Measurements from ENCODE around the gene CEP128.
A peak's percentile ranks its signal among the peaks of the same experiment; 100 is the strongest.
"Not testable (repeated sequence)": the region's sequence is repeated elsewhere in the genome, so short reads cannot be mapped to it uniquely, and the experiment has no call there.

CEP128 gene

GRCh38 chr14:80951491-80951890 lies 10.0 kb upstream of the CEP128 start:
- ATAC-seq, result no peak

- ATAC-seq, result no peak
Observed at GRCh38 chr14:80948291-80948690, 6.8 kb upstream of the CEP128 start.

GRCh38 chr14:80946797-80947196 lies 5.3 kb upstream of the CEP128 start:
- peak; percentile 39 to 50 for ATAC-seq

GRCh38 chr14:80946187-80946586 lies 4.6 kb upstream of the CEP128 start:
- peak; percentile 57 to 58 for ATAC-seq

- no peak for ATAC-seq
Observed at GRCh38 chr14:80944861-80945617, 3.5 kb upstream of the CEP128 start.

- ATAC-seq, result peak; percentile 39 to 40
Observed at GRCh38 chr14:80942191-80942600, 658 bp upstream of the CEP128 start.

GRCh38 chr14:80940146-80940545 lies 1.4 kb downstream of the CEP128 start:
- ATAC-seq, result peak; percentile 27 to 41

- ATAC-seq, result no peak
Observed at GRCh38 chr14:80933686-80934085, 7.9 kb downstream of the CEP128 start.

- no peak for ATAC-seq
Observed at GRCh38 chr14:80933282-80933681, 8.3 kb downstream of the CEP128 start.

GRCh38 chr14:80930836-80931389 lies 10.6 kb downstream of the CEP128 start:
- ATAC-seq, result peak; percentile 97

GRCh38 chr14:80930095-80930494 lies 11.4 kb downstream of the CEP128 start:
- no peak for ATAC-seq

GRCh38 chr14:80927083-80927989 lies 14.2 kb downstream of the CEP128 start:
- no peak for ATAC-seq

- ATAC-seq, result no peak
Observed at GRCh38 chr14:80926397-80927082, 15.0 kb downstream of the CEP128 start.

GRCh38 chr14:80924365-80925103 lies 17.0 kb downstream of the CEP128 start:
- ATAC-seq, result no peak

GRCh38 chr14:80923368-80923767 lies 18.2 kb downstream of the CEP128 start:
- no peak for ATAC-seq

GRCh38 chr14:80919622-80920021 lies 21.9 kb downstream of the CEP128 start:
- ATAC-seq, result no peak

- not testable (repeated sequence) for ATAC-seq
Observed at GRCh38 chr14:80912013-80912412, 29.5 kb downstream of the CEP128 start.

- ATAC-seq, result no peak
Observed at GRCh38 chr14:80906946-80907345, 34.6 kb downstream of the CEP128 start.

- ATAC-seq, result no peak
Observed at GRCh38 chr14:80906336-80906735, 35.2 kb downstream of the CEP128 start.

- peak in 1 of 2 donors; percentile 58 for ATAC-seq
Observed at GRCh38 chr14:80902608-80903007, 38.9 kb downstream of the CEP128 start.

- peak in 1 of 2 donors; percentile 41 for ATAC-seq
Observed at GRCh38 chr14:80901822-80902221, 39.7 kb downstream of the CEP128 start.

GRCh38 chr14:80901260-80901659 lies 40.3 kb downstream of the CEP128 start:
- ATAC-seq, result no peak
